ENCODE results near the gene CDK5RAP3.

Gene CDK5RAP3

DNA sequence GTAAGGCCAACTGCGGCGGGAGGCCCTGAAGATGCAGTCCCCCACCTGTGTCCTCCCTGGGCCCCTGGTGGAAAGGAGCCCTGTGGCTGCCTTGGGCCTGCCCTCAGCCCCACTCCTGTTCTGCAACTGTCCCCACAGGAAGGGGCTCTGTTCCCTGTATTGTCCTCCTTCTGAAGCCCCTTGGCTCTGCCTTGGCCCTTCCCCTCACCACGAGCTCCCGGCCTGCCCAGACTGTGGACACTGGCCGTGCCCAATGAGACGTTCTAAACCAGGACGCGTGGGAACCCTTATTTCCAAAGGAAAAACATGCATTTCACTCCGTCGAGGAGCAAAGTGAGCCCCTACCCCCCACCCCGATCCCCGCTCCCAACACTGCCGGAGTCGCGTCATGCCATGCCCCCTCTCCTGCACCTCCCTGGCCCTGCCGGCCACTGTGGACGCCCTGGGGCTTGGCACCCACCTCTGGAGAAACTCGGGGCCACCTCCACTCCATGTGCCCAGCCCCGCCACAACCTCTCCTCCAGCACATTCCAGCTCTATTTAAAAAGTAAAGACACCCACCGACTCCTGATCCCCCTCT, 43.0 kb upstream of the CDK5RAP3 start:
- no peaks in the 10 kb centered on the region for H3K27me3 ChIP-seq (ENCODE audit: insufficient read depth, low read length)
- DNase-seq, result no peak
- H4K91ac ChIP-seq (ENCODE audit: low read depth, low read length), result no peak overlapping the region
- no peak overlapping the region for H2BK5ac ChIP-seq (ENCODE audit: low read depth, low read length, poor library complexity)
- no peaks in the 10 kb centered on the region for H3K4me1 ChIP-seq (ENCODE audit: control insufficient read depth in 1 of 2, insufficient read depth in 2 of 2, low read length in 2 of 2)
- peaks cover 1% of the 10 kb centered on the region for H3K9me3 ChIP-seq (ENCODE audit: insufficient read depth, low read depth, low read length)
- H4K12ac ChIP-seq (ENCODE audit: low read depth, low read length), result no peak overlapping the region
- H4K8ac ChIP-seq (ENCODE audit: low read depth, low read length), result no peak overlapping the region
- peaks cover 26 to 29% of the 10 kb centered on the region in 2 experiments for H3K36me3 ChIP-seq (ENCODE audit: control insufficient read depth in 1 of 2, insufficient read depth in 2 of 2, low read length in 2 of 2)
- no peak overlapping the region for H3K18ac ChIP-seq (ENCODE audit: low read length)
- no peak overlapping the region for H3K14ac ChIP-seq (ENCODE audit: low read length)
- H2AK5ac ChIP-seq (ENCODE audit: low read length), result no peak overlapping the region
- H2AFZ ChIP-seq (ENCODE audit: insufficient read depth, low read length, poor library complexity), result no peak overlapping the region
- H3K4me2 ChIP-seq (ENCODE audit: low read length), result no peak overlapping the region
- no peak overlapping the region for H2BK120ac ChIP-seq (ENCODE audit: insufficient read depth, low read length, poor library complexity)
- H3K79me1 ChIP-seq (ENCODE audit: low read length), result no peaks in the 10 kb centered on the region
- no peak overlapping the region for H3K4ac ChIP-seq (ENCODE audit: low read depth, low read length)
- H3K23ac ChIP-seq (ENCODE audit: low read length), result no peak overlapping the region
- no peak overlapping the region for H3K27ac ChIP-seq (ENCODE audit: low read depth, low read length)
- H3K9ac ChIP-seq (ENCODE audit: low read length), result no peak overlapping the region
- no peaks in the 10 kb centered on the region for H3K79me2 ChIP-seq (ENCODE audit: control insufficient read depth, insufficient read depth, low read length, poor library complexity)
- WGBS (ENCODE audit: extremely low coverage, insufficient coverage, insufficient read length), result no CpG with 5 or more reads among the region's 20 CpGs
- H3K4me3 ChIP-seq (ENCODE audit: low read depth, low read length), result no peak overlapping the region
- H2BK12ac ChIP-seq (ENCODE audit: low read length), result no peak overlapping the region

DNA sequence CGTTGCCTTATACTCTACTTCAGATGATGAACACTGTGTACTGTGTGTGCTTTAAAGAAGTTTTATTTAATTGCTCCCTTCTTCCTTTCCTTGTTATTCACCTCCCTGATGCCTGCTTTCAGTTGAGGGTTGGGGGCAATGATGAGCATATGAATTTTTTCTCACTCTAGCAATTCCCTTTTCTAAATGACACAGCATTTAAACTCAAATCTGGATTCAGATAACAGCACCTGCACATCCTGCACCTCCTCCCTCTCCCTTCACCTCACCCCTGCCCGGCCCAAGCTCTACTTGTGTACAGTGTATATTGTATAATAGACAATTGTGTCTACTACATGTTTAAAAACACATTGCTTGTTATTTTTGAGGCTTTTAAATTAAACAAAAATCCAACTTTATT, 42.5 kb upstream of the CDK5RAP3 start:
- H3K4me2 ChIP-seq (ENCODE audit: low read length), result no peak overlapping the region
- H3K79me2 ChIP-seq (ENCODE audit: control insufficient read depth, insufficient read depth, low read length, poor library complexity), result no peaks in the 10 kb centered on the region
- no peak overlapping the region for H2BK12ac ChIP-seq (ENCODE audit: low read length)
- peaks cover 1% of the 10 kb centered on the region for H3K9me3 ChIP-seq (ENCODE audit: insufficient read depth, low read depth, low read length)
- H4K91ac ChIP-seq (ENCODE audit: low read depth, low read length), result no peak overlapping the region
- DNase-seq, result no peak
- H3K18ac ChIP-seq (ENCODE audit: low read length), result no peak overlapping the region
- H2AFZ ChIP-seq (ENCODE audit: insufficient read depth, low read length, poor library complexity), result no peak overlapping the region
- WGBS (ENCODE audit: extremely low coverage, insufficient coverage, insufficient read length), result no CpG with 5 or more reads among the region's 2 CpGs
- no peak overlapping the region for H3K4me3 ChIP-seq (ENCODE audit: low read depth, low read length)
- H3K4me1 ChIP-seq (ENCODE audit: control insufficient read depth in 1 of 2, insufficient read depth in 2 of 2, low read length in 2 of 2), result no peaks in the 10 kb centered on the region
- H2BK5ac ChIP-seq (ENCODE audit: low read depth, low read length, poor library complexity), result no peak overlapping the region
- no peak overlapping the region for H2BK120ac ChIP-seq (ENCODE audit: insufficient read depth, low read length, poor library complexity)
- no peak overlapping the region for H3K23ac ChIP-seq (ENCODE audit: low read length)
- H3K14ac ChIP-seq (ENCODE audit: low read length), result no peak overlapping the region
- no peak overlapping the region for H4K12ac ChIP-seq (ENCODE audit: low read depth, low read length)
- no peak overlapping the region for H3K9ac ChIP-seq (ENCODE audit: low read length)
- no peak overlapping the region for H3K4ac ChIP-seq (ENCODE audit: low read depth, low read length)
- H4K8ac ChIP-seq (ENCODE audit: low read depth, low read length), result no peak overlapping the region
- no peak overlapping the region for H3K27ac ChIP-seq (ENCODE audit: low read depth, low read length)
- H3K79me1 ChIP-seq (ENCODE audit: low read length), result no peaks in the 10 kb centered on the region
- H2AK5ac ChIP-seq (ENCODE audit: low read length), result no peak overlapping the region
- peaks cover 21 to 26% of the 10 kb centered on the region in 2 experiments for H3K36me3 ChIP-seq (ENCODE audit: control insufficient read depth in 1 of 2, insufficient read depth in 2 of 2, low read length in 2 of 2)
- H3K27me3 ChIP-seq (ENCODE audit: insufficient read depth, low read length), result no peaks in the 10 kb centered on the region

DNA sequence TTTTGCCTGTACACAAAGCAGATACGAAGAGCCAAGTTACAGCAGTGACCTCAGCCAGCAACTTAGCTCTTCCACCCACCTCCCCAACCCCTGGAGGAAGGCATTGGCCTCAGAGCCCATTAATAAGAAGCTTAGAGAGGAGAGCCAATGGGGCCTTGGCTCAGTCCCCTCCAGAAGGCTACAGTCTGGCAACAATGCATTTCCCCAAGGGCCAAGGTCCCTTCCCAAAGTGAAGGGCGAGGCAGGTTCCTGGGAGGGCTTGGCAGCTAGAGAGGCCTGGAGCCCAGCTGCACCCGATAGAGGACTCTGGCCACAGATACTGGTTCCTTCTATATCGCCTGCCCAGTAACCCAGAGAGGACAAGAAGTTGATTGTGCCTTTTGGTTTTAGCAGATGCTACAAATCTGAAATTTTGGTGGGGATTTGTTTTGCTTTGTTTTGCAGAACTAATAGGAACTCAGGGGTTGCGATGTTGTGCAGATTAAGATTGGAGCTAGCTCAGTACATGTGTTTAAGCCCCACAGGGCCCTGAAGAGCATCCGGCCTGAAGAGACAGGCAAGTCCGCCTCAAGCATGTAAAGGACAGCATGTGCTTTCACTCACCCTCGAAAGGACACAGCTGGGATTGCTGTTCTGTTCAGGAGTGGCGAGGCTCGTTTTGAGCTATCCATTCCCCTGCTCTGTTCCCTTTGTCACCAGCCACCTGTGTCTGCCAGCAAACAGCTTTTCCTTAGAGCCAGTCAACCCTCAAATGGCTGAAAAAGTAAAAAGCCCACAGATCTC, 41.5 kb upstream of the CDK5RAP3 start:
- Histone ChIP-seq H3K4ac (ENCODE audit: low read depth, low read length) (no peak overlapping the region), H3K18ac (ENCODE audit: low read length) (no peak overlapping the region), H3K9ac (ENCODE audit: low read length) (no peak overlapping the region), H3K4me1 (ENCODE audit: control insufficient read depth in 1 of 2, insufficient read depth in 2 of 2, low read length in 2 of 2) (no peaks in the 10 kb centered on the region), H2AFZ (ENCODE audit: insufficient read depth, low read length, poor library complexity) (no peak overlapping the region), H3K4me3 (ENCODE audit: low read depth, low read length) (no peak overlapping the region), H2BK120ac (ENCODE audit: insufficient read depth, low read length, poor library complexity) (no peak overlapping the region), H3K79me2 (ENCODE audit: control insufficient read depth, insufficient read depth, low read length, poor library complexity) (no peaks in the 10 kb centered on the region), H2AK5ac (ENCODE audit: low read length) (no peak overlapping the region), H4K91ac (ENCODE audit: low read depth, low read length) (no peak overlapping the region), H2BK12ac (ENCODE audit: low read length) (no peak overlapping the region), H3K36me3 (ENCODE audit: control insufficient read depth in 1 of 2, insufficient read depth in 2 of 2, low read length in 2 of 2) (peaks cover 21 to 23% of the 10 kb centered on the region in 2 experiments), H3K14ac (ENCODE audit: low read length) (no peak overlapping the region), H3K23ac (ENCODE audit: low read length) (no peak overlapping the region), H3K9me3 (ENCODE audit: insufficient read depth, low read depth, low read length) (peaks cover 1% of the 10 kb centered on the region), H3K27ac (ENCODE audit: low read depth, low read length) (no peak overlapping the region), H4K8ac (ENCODE audit: low read depth, low read length) (no peak overlapping the region), H3K79me1 (ENCODE audit: low read length) (no peaks in the 10 kb centered on the region), H4K12ac (ENCODE audit: low read depth, low read length) (no peak overlapping the region), H3K4me2 (ENCODE audit: low read length) (no peak overlapping the region), H3K27me3 (ENCODE audit: insufficient read depth, low read length) (no peaks in the 10 kb centered on the region), H2BK5ac (ENCODE audit: low read depth, low read length, poor library complexity) (no peak overlapping the region)
- DNase-seq, result no peak
- no CpG with 5 or more reads among the region's 10 CpGs for WGBS (ENCODE audit: extremely low coverage, insufficient coverage, insufficient read length)

GRCh38 chr17:47931848-47932247, 39.1 kb upstream of the CDK5RAP3 start:
- no peak overlapping the region for H2BK12ac ChIP-seq (ENCODE audit: low read length)
- H3K36me3 ChIP-seq (ENCODE audit: control insufficient read depth in 1 of 2, insufficient read depth in 2 of 2, low read length in 2 of 2), result peaks cover 9 to 11% of the 10 kb centered on the region in 2 experiments
- H3K4me3 ChIP-seq (ENCODE audit: low read depth, low read length), result no peak overlapping the region
- H3K23ac ChIP-seq (ENCODE audit: low read length), result no peak overlapping the region
- H2AFZ ChIP-seq (ENCODE audit: insufficient read depth, low read length, poor library complexity), result no peak overlapping the region
- no peaks in the 10 kb centered on the region for H3K4me1 ChIP-seq (ENCODE audit: control insufficient read depth in 1 of 2, insufficient read depth in 2 of 2, low read length in 2 of 2)
- no peak overlapping the region for H3K4me2 ChIP-seq (ENCODE audit: low read length)
- no peak overlapping the region for H4K91ac ChIP-seq (ENCODE audit: low read depth, low read length)
- no peak for DNase-seq
- no peak overlapping the region for H4K12ac ChIP-seq (ENCODE audit: low read depth, low read length)
- no peaks in the 10 kb centered on the region for H3K79me2 ChIP-seq (ENCODE audit: control insufficient read depth, insufficient read depth, low read length, poor library complexity)
- peaks cover 2% of the 10 kb centered on the region for H3K9me3 ChIP-seq (ENCODE audit: insufficient read depth, low read depth, low read length)
- H3K14ac ChIP-seq (ENCODE audit: low read length), result no peak overlapping the region
- H3K4ac ChIP-seq (ENCODE audit: low read depth, low read length), result no peak overlapping the region
- H4K8ac ChIP-seq (ENCODE audit: low read depth, low read length), result no peak overlapping the region
- H2BK5ac ChIP-seq (ENCODE audit: low read depth, low read length, poor library complexity), result no peak overlapping the region
- no peaks in the 10 kb centered on the region for H3K27me3 ChIP-seq (ENCODE audit: insufficient read depth, low read length)
- H3K9ac ChIP-seq (ENCODE audit: low read length), result no peak overlapping the region
- H3K79me1 ChIP-seq (ENCODE audit: low read length), result no peaks in the 10 kb centered on the region
- no peak overlapping the region for H2AK5ac ChIP-seq (ENCODE audit: low read length)
- no peak overlapping the region for H2BK120ac ChIP-seq (ENCODE audit: insufficient read depth, low read length, poor library complexity)
- WGBS (ENCODE audit: extremely low coverage, insufficient coverage, insufficient read length), result no CpG with 5 or more reads among the region's 4 CpGs
- H3K18ac ChIP-seq (ENCODE audit: low read length), result no peak overlapping the region
- no peak overlapping the region for H3K27ac ChIP-seq (ENCODE audit: low read depth, low read length)
